Transverse colon (tissue), 4 donors: ENCODE results near the gene DGKD. TPM values are rescaled to one million over a fixed set of nuclear protein-coding genes. Genes with fewer than 3 reads are reported as not detected.

Source experiments
- DNase-seq: peaks from one replicate; pipeline ENCODE4 v3.0.0-alpha.2; 2019
- H3K27ac ChIP-seq, 4 donors: fragments of 200-600 bp; sonication (generic); 2 replicates each; pipeline ENCODE4 v1.5.1; 2016 to 2018; ENCODE audit warnings: inconsistent platforms in 4 of 4
- H3K27me3 ChIP-seq: fragments of 200-600 bp; sonication (generic); 2 replicates; pipeline ENCODE4 v1.5.1; 2017; ENCODE audit warnings: inconsistent platforms
- H3K36me3 ChIP-seq, 4 donors: fragments of 200-600 bp; sonication (generic); 2 replicates each; pipeline ENCODE4 v1.5.1; 2017 to 2019; ENCODE audit warnings: inconsistent platforms in 4 of 4
- H3K4me1 ChIP-seq, 4 donors: fragments of 200-600 bp; sonication (generic); 2 replicates each; pipeline ENCODE4 v1.5.1; 2017 to 2020; ENCODE audit warnings: inconsistent platforms in 4 of 4
- H3K4me3 ChIP-seq, 4 donors: fragments of 200-600 bp; sonication (generic); 1 replicate in 1 of 4; 2 replicates in 3 of 4; pipeline versions ENCODE4 v1.5.1 to v1.6.1; 2017 to 2019; ENCODE audit warnings: inconsistent platforms in 4 of 4
- H3K9me3 ChIP-seq, 2 donors: fragments of 200-600 bp; sonication (generic); 2 replicates each; pipeline ENCODE4 v1.5.1; 2017 to 2019; ENCODE audit warnings: inconsistent platforms in 2 of 2
- EP300 ChIP-seq: sonication (generic); formaldehyde crosslinking; IDR thresholded peaks from one replicate; pipeline ENCODE4 v1.6.1; 2017; ENCODE audit warnings: antibody characterized with exemption, low read depth
- POLR2A ChIP-seq: fragments of 450-650 bp; IDR thresholded peaks from one replicate; pipeline ENCODE4 v1.6.1; 2016; ENCODE audit warnings: antibody characterized with exemption, mild to moderate bottlenecking, moderate library complexity
- POLR2AphosphoS5 ChIP-seq, 3 donors: sonication (generic); formaldehyde crosslinking; IDR thresholded peaks; one replicate each; pipeline ENCODE4 v1.6.1; 2016; ENCODE audit warnings: antibody characterized with exemption in 3 of 3
- WGBS, 2 donors: methylation state at CpG; one replicate each; pipeline ENCODE4 v1.1.5; 2018; ENCODE audit warnings: low coverage in 1 of 2; 5-methylcytosine and 5-hydroxymethylcytosine counted together
- in situ Hi-C, 4 donors: fragments of 200-750 bp; cut with MboI; loops; one replicate each; pipeline versions ENCODE4 v1.15.0 to v1.15.1; 2017; ENCODE audit warnings: low sequenced_read_pairs in 3 of 4, low pct_ligation_motif_present in 1 of 4, low pct_unique_long_range_greater_than_20kb in 1 of 4
- intact Hi-C: fragments of 100-400 bp; cut with DNase I; formaldehyde crosslinking; loops from one replicate; pipeline ENCODE4 v1.15.1; 2023; ENCODE audit warnings: low total_unique reads
- total RNA-seq, 4 donors: library from RNA; depleted of rRNA; stranded (reverse); fragments of >200 nt; gene quantifications; one replicate each; pipeline ENCODE4 v1.1.0, GENCODE V29; 2016
- TF ChIP-seq, protein P1 (sequence below), 5 experiments: fragments of 200-600 bp in 3 of 5; fragments of 450-650 bp in 2 of 5; sonication (generic) in 3 of 5; IDR thresholded peaks; 1 replicate in 2 of 5; 2 replicates in 3 of 5; pipeline ENCODE4 v1.5.1; 2016 to 2017; ENCODE audit warnings: antibody characterized with exemption in 5 of 5, inconsistent platforms in 3 of 5, mild to moderate bottlenecking in 2 of 5, moderate library complexity in 1 of 5

Gene DGKD
- total RNA-seq, 4 donors from 2014 or later: 55.7 to 166 (median 91.5) TPM

DNA sequence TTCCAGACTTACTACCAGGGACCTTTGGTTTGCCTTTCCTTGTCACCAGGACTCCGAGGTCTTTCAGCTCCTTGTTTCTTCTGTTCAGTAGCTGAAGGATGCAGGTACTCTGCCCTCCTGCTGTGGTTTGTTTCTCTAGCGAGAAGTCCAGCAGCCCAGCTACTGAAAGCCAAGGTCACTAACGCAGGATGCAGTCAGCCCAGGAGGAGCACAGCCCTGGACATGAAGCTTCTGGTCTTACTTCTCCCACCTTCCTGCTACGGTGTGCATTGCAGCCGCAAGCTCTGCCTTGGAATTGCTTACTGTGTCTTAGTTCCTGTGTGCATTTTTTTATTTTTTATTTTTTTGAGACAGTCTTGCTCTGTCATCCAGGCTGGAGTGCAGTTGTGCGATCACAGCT lies 62.4 kb downstream of the DGKD start:
- 90 to 94% methylated on average over 3 to 6 of the region's 6 CpGs for WGBS, 2 donors
- Histone ChIP-seq H3K4me1 (peaks cover 41 to 88% (median 67%) of the 10 kb centered on the region in 4 donors), H3K4me3 (no peak overlapping the region), H3K9me3 (peaks cover 0 to 4% of the 10 kb centered on the region in 2 donors), H3K36me3 (no peaks in the 10 kb centered on the region), H3K27me3 (no peaks in the 10 kb centered on the region), H3K27ac (peak overlapping the region; percentile 63 to 88 (median 75))
- intact Hi-C loops: no loop called here
- in situ Hi-C loops: no loop called here
- no peak for DNase-seq
- TF ChIP-seq, protein P1, sequence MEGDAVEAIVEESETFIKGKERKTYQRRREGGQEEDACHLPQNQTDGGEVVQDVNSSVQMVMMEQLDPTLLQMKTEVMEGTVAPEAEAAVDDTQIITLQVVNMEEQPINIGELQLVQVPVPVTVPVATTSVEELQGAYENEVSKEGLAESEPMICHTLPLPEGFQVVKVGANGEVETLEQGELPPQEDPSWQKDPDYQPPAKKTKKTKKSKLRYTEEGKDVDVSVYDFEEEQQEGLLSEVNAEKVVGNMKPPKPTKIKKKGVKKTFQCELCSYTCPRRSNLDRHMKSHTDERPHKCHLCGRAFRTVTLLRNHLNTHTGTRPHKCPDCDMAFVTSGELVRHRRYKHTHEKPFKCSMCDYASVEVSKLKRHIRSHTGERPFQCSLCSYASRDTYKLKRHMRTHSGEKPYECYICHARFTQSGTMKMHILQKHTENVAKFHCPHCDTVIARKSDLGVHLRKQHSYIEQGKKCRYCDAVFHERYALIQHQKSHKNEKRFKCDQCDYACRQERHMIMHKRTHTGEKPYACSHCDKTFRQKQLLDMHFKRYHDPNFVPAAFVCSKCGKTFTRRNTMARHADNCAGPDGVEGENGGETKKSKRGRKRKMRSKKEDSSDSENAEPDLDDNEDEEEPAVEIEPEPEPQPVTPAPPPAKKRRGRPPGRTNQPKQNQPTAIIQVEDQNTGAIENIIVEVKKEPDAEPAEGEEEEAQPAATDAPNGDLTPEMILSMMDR (IDR thresholded peaks at IDR 0.05): no peak
- TF ChIP-seq POLR2A (no peak), POLR2AphosphoS5 (IDR thresholded peaks at IDR 0.05) (no peak), EP300 (no peak)

DNA sequence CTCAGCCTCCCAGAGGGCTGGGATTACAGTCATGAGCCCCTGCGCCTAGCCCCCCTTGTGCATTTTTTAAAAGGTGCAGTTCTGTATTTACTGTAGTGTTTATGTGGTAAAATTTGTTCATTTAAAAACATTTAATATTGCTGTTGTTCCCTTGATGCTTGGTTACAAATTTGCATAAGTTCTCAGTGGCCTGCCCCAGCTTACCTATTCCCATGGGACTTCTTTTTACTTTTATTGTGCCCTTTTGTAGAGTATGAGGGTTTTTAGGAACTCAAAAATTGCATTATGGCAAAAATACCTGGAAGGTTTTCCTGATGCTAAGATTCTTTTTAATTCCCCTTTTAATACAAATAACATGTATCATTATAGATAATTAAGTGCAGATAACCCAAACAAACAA lies 63.0 kb downstream of the DGKD start:
- H3K9me3 ChIP-seq: peaks cover 0 to 3% of the 10 kb centered on the region in 2 donors
- in situ Hi-C loops (no loop called here), intact Hi-C loops (no loop called here)
- no peak for DNase-seq
- H3K27me3 ChIP-seq: no peaks in the 10 kb centered on the region
- TF ChIP-seq POLR2AphosphoS5 (IDR thresholded peaks at IDR 0.05): no peak
- no peak for TF ChIP-seq POLR2A
- no peak for TF ChIP-seq EP300
- TF ChIP-seq, protein P1 (IDR thresholded peaks at IDR 0.05): no peak
- peaks cover 43 to 94% (median 71%) of the 10 kb centered on the region in 4 donors for H3K4me1 ChIP-seq
- WGBS, 2 donors: 88% methylated on average over 1 of the region's 1 CpG; no CpG with 5 or more reads in 1 of the 2 donors
- H3K4me3 ChIP-seq: no peak overlapping the region
- peak overlapping the region; percentile 63 to 88 (median 75) for H3K27ac ChIP-seq
- no peaks in the 10 kb centered on the region for H3K36me3 ChIP-seq

DNA sequence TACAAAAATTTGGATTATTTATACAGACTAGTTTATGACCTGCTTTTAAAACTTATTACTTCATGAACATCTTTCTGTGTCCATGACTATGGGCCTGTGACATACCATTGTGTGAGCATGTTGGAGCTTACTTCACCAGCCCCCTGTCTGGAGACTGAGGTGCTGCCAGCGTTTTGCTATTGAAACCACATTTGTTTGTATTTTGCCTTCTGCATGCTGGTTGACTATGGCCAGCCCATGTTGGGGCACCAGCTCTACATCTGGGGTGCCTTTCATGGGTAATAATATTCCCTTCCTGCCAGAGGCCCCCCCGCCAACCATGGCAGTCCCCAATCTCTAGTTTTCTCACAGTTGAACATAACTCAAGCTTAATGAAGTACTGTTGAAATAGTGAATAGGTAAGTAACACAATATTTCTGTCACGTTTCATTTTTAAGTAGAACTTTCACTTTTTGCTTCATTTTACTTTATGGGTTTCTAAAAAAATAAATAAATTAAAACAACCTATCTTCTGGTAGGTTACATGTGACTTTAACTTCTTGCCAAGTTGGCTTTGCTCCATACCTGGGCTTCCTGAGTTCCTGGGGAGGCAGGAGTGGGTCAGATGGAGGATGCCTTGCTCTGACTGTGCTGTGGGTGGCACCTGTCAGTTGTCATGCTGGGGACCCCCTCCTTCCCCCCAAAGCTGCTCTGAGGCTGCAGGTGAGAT lies 63.9 kb downstream of the DGKD start:
- Histone ChIP-seq H3K36me3 (no peaks in the 10 kb centered on the region), H3K9me3 (no peaks in the 10 kb centered on the region), H3K4me1 (peaks cover 43 to 97% (median 74%) of the 10 kb centered on the region in 4 donors), H3K4me3 (no peak overlapping the region), H3K27me3 (no peaks in the 10 kb centered on the region), H3K27ac (peak overlapping the region; percentile 84 to 88 (median 87))
- no peak for TF ChIP-seq EP300
- TF ChIP-seq POLR2A: no peak
- TF ChIP-seq POLR2AphosphoS5 (IDR thresholded peaks at IDR 0.05): no peak
- TF ChIP-seq, protein P1 (IDR thresholded peaks at IDR 0.05): no peak
- WGBS, 2 donors: 73 to 83% methylated on average over 3 of the region's 3 CpGs
- in situ Hi-C loops: no loop called here
- intact Hi-C loops: no loop called here
- no peak for DNase-seq

DNA sequence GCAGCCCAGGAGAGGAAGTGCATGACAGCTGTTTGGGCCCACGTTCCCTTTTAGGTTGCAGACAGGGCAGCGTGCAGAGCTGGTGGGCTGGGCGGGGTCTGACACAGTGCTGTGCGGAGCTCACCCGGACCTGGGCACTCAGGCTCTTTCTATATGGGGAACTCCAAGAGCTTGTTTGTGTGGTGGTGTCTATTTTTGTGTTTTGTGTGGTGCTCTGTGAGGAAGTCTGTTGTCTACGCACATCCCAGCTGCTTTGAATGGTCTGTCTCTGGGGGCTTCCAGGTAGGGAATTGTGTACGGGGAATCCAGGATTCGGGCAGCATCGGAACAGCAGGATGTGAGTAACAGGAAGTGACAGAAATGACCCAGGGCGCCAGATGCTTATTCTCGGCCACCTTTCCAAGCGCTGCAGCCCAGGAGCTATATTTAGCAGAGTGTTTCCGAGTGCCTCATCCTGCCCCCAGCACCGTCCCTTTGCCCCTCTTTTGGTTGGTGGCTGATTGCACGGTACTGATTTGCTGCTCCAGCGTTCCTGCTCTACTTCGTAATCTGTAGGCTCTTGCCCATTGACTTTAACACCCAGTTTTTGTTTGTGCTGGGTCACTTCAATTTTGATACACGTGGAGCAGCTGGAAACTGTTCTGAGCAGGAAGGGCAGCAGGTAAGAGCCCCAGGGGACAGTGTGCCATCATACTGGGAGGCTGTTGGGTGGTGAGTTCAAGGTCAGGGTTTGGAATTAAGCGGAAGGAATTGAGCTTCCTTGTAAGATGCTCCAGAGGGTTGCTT lies 64.7 kb downstream of the DGKD start:
- Histone ChIP-seq H3K36me3 (no peaks in the 10 kb centered on the region), H3K4me1 (peaks cover 41 to 97% (median 75%) of the 10 kb centered on the region in 4 donors), H3K27ac (peak overlapping the region; percentile 84 to 88 (median 87)), H3K27me3 (no peaks in the 10 kb centered on the region), H3K4me3 (peak overlapping the region in 1 of 4 donors; percentile 3), H3K9me3 (no peaks in the 10 kb centered on the region)
- 61 to 67% methylated on average over 5 to 19 of the region's 19 CpGs for WGBS, 2 donors
- TF ChIP-seq POLR2AphosphoS5 (IDR thresholded peaks at IDR 0.05) (no peak), EP300 (no peak), POLR2A (no peak)
- TF ChIP-seq, protein P1 (IDR thresholded peaks at IDR 0.05): no peak
- no peak for DNase-seq
- in situ Hi-C loops: no loop called here
- intact Hi-C loops: no loop called here
